CD4-positive, alpha-beta T cell treated with Interferon alpha-2 for 1 hour (primary cell): ENCODE measurements around the gene TLE4.

Source experiments
- DNase-seq, 2 donors: peaks; one replicate each; pipeline ENCODE4 v3.0.0-alpha.2; 2020 to 2022

The TLE4 gene

GRCh38 chr9:79571309-79572031 lies at the start of gene TLE4:
TLE4 (plus strand) TSS chr9:79571965; CDS start chr9:79572791, 826 bp downstream.
- peak; percentile 100 for DNase-seq

DNA sequence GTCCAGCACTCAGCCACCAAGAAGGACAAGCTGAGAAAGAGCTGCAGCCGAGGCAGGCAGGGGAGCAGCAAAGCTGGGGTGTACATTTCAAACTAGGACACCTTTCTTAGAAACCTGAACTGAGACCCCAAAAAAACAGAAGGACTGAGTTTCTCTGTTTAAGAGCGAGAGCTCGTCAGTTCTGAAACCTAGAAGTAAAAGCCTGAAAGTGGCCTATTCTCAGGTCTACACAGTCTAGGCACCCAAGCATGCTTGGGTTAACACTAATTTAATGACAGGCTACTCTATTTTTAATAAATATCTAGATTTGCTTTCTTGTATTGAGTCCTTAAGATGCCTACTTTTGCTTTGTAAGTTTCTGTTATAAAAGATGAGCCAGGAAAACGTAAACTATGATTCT lies 49.0 kb upstream of the TLE4 start:
- no peak for DNase-seq

- DNase-seq: no peak
Measured at GRCh38 chr9:79524266-79524665, 47.5 kb upstream of the TLE4 start.

- DNase-seq: no peak
Measured at GRCh38 chr9:79526149-79526672, 45.6 kb upstream of the TLE4 start.

GRCh38 chr9:79535534-79535933 lies 36.2 kb upstream of the TLE4 start:
- no peak for DNase-seq

DNA sequence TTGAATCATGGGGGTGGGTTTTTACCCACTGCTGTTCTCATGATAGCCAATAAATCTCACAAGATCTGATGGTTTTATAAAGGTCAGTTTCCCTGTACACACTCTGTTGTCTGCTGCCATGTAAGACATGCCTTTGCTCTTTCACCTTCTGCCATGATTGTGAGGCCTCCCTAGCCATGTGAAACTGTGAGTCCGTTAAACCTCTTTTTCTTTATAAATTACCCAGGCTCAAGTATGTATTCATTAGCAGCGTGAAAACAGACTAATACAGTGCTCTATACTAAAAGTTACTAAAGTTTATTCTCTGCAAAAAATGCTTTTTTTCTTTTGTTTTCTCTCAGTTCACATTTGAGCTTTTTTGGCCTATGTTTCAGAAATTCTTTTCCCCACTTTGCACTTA lies 33.9 kb upstream of the TLE4 start:
- DNase-seq: no peak

- no peak for DNase-seq
Measured at GRCh38 chr9:79542735-79543620, 28.8 kb upstream of the TLE4 start.

DNA sequence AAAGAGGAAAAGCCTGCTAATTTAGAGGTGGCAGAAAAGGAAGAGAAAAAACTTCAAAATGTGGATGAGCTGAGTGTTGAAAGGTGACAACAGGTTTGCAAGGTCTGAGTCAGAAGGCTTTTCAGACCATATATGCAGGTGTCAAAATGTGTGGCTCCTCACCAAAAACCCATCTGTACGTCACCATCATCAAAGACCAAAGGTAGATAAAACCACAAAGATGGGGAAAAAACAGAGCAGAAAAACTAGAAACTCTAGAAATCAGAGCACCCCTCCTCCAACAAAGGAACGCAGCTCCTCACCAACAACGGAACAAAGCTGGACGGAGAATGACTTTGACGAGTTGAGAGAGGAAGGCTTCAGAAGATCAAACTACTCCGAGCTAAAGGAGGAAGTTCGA lies 27.4 kb upstream of the TLE4 start:
- DNase-seq: peak; percentile 3 to 21

GRCh38 chr9:79551586-79551985 lies 20.2 kb upstream of the TLE4 start:
- no peak for DNase-seq

- DNase-seq: no peak
Measured at GRCh38 chr9:79551994-79552393, 19.8 kb upstream of the TLE4 start.

DNA sequence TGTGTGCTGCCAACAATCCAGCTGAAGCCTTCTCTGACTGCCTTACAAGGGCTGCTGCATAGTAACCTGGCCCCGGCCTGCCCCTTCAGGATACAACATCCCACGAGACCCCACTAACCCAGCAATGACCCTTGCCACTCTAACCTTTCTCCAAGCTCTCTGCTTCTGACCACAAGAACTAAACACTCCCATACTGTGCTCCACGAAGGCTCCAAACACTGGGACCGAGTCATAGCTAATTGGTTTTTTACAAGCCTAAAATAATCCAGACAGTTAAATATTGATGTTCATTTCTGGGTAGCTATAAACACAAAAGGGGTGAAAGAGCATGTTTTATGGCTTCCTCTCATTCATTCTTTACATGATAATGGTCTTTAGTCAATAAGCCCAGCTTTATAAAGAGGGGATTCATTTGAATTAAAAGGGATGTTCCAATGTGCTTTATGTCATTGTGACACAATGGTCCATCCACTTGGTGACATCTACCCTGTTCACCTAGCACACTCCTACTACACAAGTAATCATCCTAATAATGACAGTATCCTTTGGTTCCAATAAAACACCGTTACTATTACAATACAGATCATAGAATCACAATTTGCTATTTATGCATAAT lies 16.2 kb upstream of the TLE4 start:
- DNase-seq: no peak

GRCh38 chr9:79559495-79560181 lies 12.1 kb upstream of the TLE4 start:
- no peak for DNase-seq

DNA sequence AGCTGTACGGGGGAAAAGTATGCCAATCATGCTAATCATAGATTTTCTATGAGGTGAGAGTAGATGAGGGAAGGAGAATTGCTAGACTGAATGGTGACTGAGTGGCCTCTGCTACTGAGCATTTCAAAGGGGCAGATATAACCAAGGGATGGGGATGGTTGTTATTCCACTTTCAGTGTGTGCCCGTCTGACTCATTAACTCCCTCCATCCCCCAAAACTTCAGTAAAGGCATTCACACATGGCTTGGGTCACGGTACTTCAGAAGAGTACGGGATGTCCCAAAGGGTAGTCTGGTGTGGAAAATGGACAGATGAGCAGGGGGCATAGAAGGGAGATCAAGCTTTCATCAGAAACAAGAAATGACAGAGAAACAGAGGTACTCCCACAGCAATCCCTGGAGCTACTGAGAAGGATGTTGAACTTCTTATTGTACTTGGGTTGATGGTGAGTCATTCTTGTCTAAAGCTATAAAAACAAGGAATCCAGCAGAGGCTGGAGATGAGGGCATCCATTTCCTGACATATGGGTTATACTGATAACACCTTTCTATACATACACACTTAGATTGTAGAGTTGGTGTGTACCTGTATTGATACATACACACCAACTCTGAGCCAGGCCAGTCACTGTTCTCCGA lies 8.9 kb upstream of the TLE4 start:
- no peak for DNase-seq

GRCh38 chr9:79564105-79564504 lies 7.7 kb upstream of the TLE4 start:
- no peak for DNase-seq

GRCh38 chr9:79565245-79565644 lies 6.5 kb upstream of the TLE4 start:
- no peak for DNase-seq

- no peak for DNase-seq
Measured at GRCh38 chr9:79567671-79568098, 4.1 kb upstream of the TLE4 start.

- no peak for DNase-seq
Measured at GRCh38 chr9:79568337-79569101, 3.2 kb upstream of the TLE4 start.

GRCh38 chr9:79569814-79570447 lies 1.8 kb upstream of the TLE4 start:
- DNase-seq: no peak

GRCh38 chr9:79570448-79571308 lies 1.1 kb upstream of the TLE4 start:
- DNase-seq: peak in 1 of 2 donors; percentile 18

DNA sequence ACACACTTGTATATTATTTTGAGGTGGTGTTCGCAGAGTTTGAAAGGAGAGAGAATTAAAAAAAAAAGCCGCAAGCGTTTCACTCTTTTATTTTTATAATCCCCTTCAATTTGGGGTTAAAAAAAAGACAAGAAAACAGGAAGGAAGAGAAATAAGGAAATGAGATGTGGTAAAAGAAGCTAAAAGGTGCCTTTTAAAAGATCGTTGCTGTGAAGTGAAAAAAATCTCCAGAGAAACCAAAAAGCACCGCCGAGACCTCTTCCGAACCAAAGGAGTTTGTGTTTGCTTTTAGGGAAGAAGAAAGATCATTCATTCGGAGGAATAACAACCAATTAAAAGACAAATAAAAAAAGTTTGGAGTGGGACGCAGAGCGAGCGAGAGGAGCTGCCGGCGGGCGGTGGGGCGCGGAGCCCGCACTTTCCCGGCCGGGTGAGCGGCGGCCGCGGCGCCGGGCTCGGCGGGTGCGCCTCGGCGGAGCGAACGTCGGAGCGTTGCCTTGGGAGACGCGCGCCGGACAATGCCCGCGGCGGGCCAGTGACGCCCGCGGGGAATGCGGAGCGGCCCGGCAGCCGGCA lies 355 bp downstream of the TLE4 start:
- peak in 1 of 2 donors; percentile 28 for DNase-seq
